K562 (cell line): ENCODE measurements around the gene SYNJ2. TPM values are rescaled to one million over a fixed set of nuclear protein-coding genes. Genes with fewer than 3 reads are reported as not detected.

ENCODE experiments used
- AFF1 ChIP-seq, 2 experiments: fragments of 450-650 bp; IDR thresholded peaks; 2 replicates each; pipeline ENCODE4 v1.6.1; 2018; ENCODE audit warnings: mild to moderate bottlenecking in 2 of 2, low read depth in 1 of 2; ENCODE audit not compliant: partially characterized antibody in 2 of 2
- ATF3 ChIP-seq, 2 experiments: fragments of 450-650 bp in 1 of 2; sonication (generic) in 1 of 2; formaldehyde crosslinking in 1 of 2; IDR thresholded peaks in 1 of 2; conservative IDR thresholded peaks in 1 of 2; 2 replicates each; pipeline versions ENCODE4 v1.6.1 to v1.8.1; 2016 to 2023; ENCODE audit warnings: mild to moderate bottlenecking in 2 of 2, moderate library complexity in 2 of 2, inconsistent platforms in 1 of 2, missing genetic modification reagents in 1 of 2
- BHLHE40 ChIP-seq: IDR thresholded peaks from 2 replicates; pipeline ENCODE4 v1.6.1; 2011; ENCODE audit warnings: low read length, improper control_type of control experiment
- CUX1 ChIP-seq: fragments of 200-800 bp; sonication (Bioruptor generic); IDR thresholded peaks from 2 replicates; pipeline ENCODE4 v1.6.1; 2016; ENCODE audit warnings: missing genetic modification characterization, missing compliant biosample characterization
- HNRNPK ChIP-seq: fragments of 200-400 bp; formaldehyde crosslinking; IDR thresholded peaks from one replicate; pipeline ENCODE4 v1.6.1; 2018; ENCODE audit warnings: mild to moderate bottlenecking, low read depth, low read length; ENCODE audit not compliant: poor library complexity, severe bottlenecking
- HNRNPL ChIP-seq: fragments of 200-400 bp; formaldehyde crosslinking; IDR thresholded peaks from 2 replicates; pipeline ENCODE4 v1.6.1; 2017; ENCODE audit warnings: low read depth, mild to moderate bottlenecking, low read length
- KDM1A ChIP-seq, 2 experiments: fragments of 450-650 bp; IDR thresholded peaks; 2 replicates each; pipeline ENCODE4 v1.6.1; 2016; ENCODE audit warnings: mild to moderate bottlenecking in 2 of 2
- MIER1 ChIP-seq: fragments of 450-650 bp; IDR thresholded peaks from 2 replicates; pipeline ENCODE4 v1.6.1; 2016; ENCODE audit warnings: antibody characterized with exemption, mild to moderate bottlenecking, low read depth
- NFXL1 ChIP-seq: fragments of 450-650 bp; formaldehyde crosslinking; IDR thresholded peaks from 2 replicates; pipeline ENCODE4 v1.4.0; 2021; ENCODE audit warnings: mild to moderate bottlenecking
- PPARD ChIP-seq: fragments of 250-450 bp; sonication (Bioruptor Pico); IDR thresholded peaks from 2 replicates; pipeline ENCODE4 v1.8.0; 2022; ENCODE audit warnings: inconsistent platforms, mild to moderate bottlenecking, moderate library complexity
- PTRF ChIP-seq: fragments of 450-650 bp; IDR thresholded peaks from 2 replicates; pipeline ENCODE4 v1.6.1; 2016; ENCODE audit warnings: mild to moderate bottlenecking, missing genetic modification characterization, missing compliant biosample characterization
- RNF2 ChIP-seq: sonication (generic); IDR thresholded peaks from 2 replicates; pipeline ENCODE4 v1.6.1; 2016
- SMAD1 ChIP-seq: fragments of 150-350 bp; IDR thresholded peaks from 2 replicates; pipeline ENCODE4 v1.6.1; 2014; ENCODE audit warnings: low read length, low read depth; ENCODE audit not compliant: partially characterized antibody
- TAF7 ChIP-seq: fragments of 450-650 bp; IDR thresholded peaks from 2 replicates; pipeline ENCODE4 v1.6.1; 2016; ENCODE audit warnings: missing genetic modification characterization, missing compliant biosample characterization
- XRCC5 ChIP-seq: fragments of 200-400 bp; formaldehyde crosslinking; IDR thresholded peaks from 2 replicates; pipeline ENCODE4 v1.6.1; 2017; ENCODE audit warnings: low read depth, mild to moderate bottlenecking, low read length
- ZFP36 ChIP-seq: fragments of 150-350 bp; IDR thresholded peaks from 2 replicates; pipeline ENCODE4 v1.6.1; 2018; ENCODE audit warnings: low read length, low read depth; ENCODE audit not compliant: partially characterized antibody
- ZFX ChIP-seq: sonication (generic); formaldehyde crosslinking; IDR thresholded peaks from 2 replicates; pipeline ENCODE4 v1.8.0; 2022; ENCODE audit warnings: mild to moderate bottlenecking, missing genetic modification reagents, moderate library complexity
- ZNF76 ChIP-seq: fragments of 250-450 bp; sonication (Bioruptor Pico); IDR thresholded peaks from 2 replicates; pipeline ENCODE4 v1.4.0; 2020; ENCODE audit warnings: mild to moderate bottlenecking, moderate library complexity, borderline replicate concordance
- polyA plus RNA-seq, 8 experiments: library from polyadenylated mRNA; depleted of rRNA in 4 of 8; stranded (reverse) in 5 of 8; unstranded in 3 of 8; fragments of >200 nt; fragmentation: Nextera tagmentation in 2 of 8; fragmentation: Illumina TruSeq in 1 of 8; extraction: Ambion mirVana in 2 of 8; extraction: Trizol in 1 of 8; gene quantifications; 2 replicates each; pipeline versions ENCODE4 v1.2.1 to v1.2.3, GENCODE V29; 2011 to 2014; ENCODE audit warnings: inconsistent platforms in 1 of 8, missing spikeins in 1 of 8
- total RNA-seq, 7 experiments: library from RNA; depleted of rRNA in 6 of 7; stranded (reverse); fragments of >200 nt in 6 of 7; fragmentation: Illumina TruSeq in 2 of 7; extraction: Trizol in 2 of 7; gene quantifications; 2 replicates each; pipeline versions ENCODE4 v1.2.1 to v1.2.3, GENCODE V29; 2011 to 2021; ENCODE audit warnings: low replicate concordance in 1 of 7

The SYNJ2 gene
- total and polyA plus RNA-seq, 9 of the 15 experiments (the other 6 are each of a cell fraction or from before 2014, with no cell fraction given), result 3.0 to 27.7 (median 17.8) TPM

GRCh38 chr6:158042245-158042798 lies 60.7 kb downstream of the SYNJ2 start (continued):
- TF ChIP-seq AFF1 (IDR thresholded peaks at IDR 0.05; ENCODE audit: low read depth in 1 of 2, partially characterized antibody in 2 of 2) (peak in 1 of 2 experiments; percentile 26), ATF3 (IDR thresholded peaks at IDR 0.05) (peak; percentile 94), ATF3 (CRISPR knock-in tag; conservative IDR thresholded peaks at IDR 0.05) (0 out of 2 replicates have a peak, but pooled peaks have one; percentile 54), HNRNPL (no peak), PTRF (tag) (no peak), ZFX (CRISPR knock-in tag) (peak; percentile 77), HNRNPK (no peak), RNF2 (no peak), XRCC5 (no peak), NFXL1 (no peak), ZFP36 (no peak), KDM1A (IDR thresholded peaks at IDR 0.05) (no peak), CUX1 (CRISPR knock-in tag) (no peak), TAF7 (tag) (no peak), PPARD (CRISPR knock-in tag) (no peak), ZNF76 (CRISPR knock-in tag) (no peak), BHLHE40 (peak; percentile 78), SMAD1 (no peak), MIER1 (no peak)
